Liver (tissue), 3 donors: ENCODE results near the gene TLK2.
"Not testable (repeated sequence)": the region's sequence is repeated elsewhere in the genome, so short reads cannot be mapped to it uniquely, and the experiment has no call there.

ENCODE experiments used
- CTCF ChIP-seq: fragments of 150-350 bp; IDR thresholded peaks from 2 replicates; pipeline ENCODE4 v1.5.1; 2017; ENCODE audit warnings: improper control_type of control experiment, low read depth, low read length; ENCODE audit not compliant: missing input control
- EGR1 ChIP-seq, 2 donors: IDR thresholded peaks; 2 replicates each; pipeline ENCODE4 v1.6.1; 2016 to 2018; ENCODE audit warnings: antibody characterized with exemption in 2 of 2, low read depth in 2 of 2
- GABPA ChIP-seq, 2 donors: IDR thresholded peaks in 1 of 2; conservative IDR thresholded peaks in 1 of 2; 2 replicates each; pipeline ENCODE4 v1.6.1; 2016; ENCODE audit warnings: antibody characterized with exemption in 2 of 2, mild to moderate bottlenecking in 1 of 2, moderate library complexity in 1 of 2
- HNF4G ChIP-seq: IDR thresholded peaks from 2 replicates; pipeline ENCODE4 v1.6.1; 2016; ENCODE audit warnings: antibody characterized with exemption
- JUND ChIP-seq, 2 donors: IDR thresholded peaks; 2 replicates each; pipeline ENCODE4 v1.6.1; 2016; ENCODE audit warnings: antibody characterized with exemption in 2 of 2
- MAX ChIP-seq: IDR thresholded peaks from 2 replicates; pipeline ENCODE4 v1.6.1; 2016; ENCODE audit warnings: antibody characterized with exemption
- NR2F2 ChIP-seq: IDR thresholded peaks from 2 replicates; pipeline ENCODE4 v1.6.1; 2016; ENCODE audit warnings: antibody characterized with exemption
- RAD21 ChIP-seq, 2 donors: IDR thresholded peaks; 2 replicates each; pipeline ENCODE4 v1.6.1; 2016; ENCODE audit warnings: antibody characterized with exemption in 2 of 2, mild to moderate bottlenecking in 2 of 2
- RXRA ChIP-seq, 2 donors: IDR thresholded peaks; 2 replicates each; pipeline ENCODE4 v1.6.1; 2017 to 2018; ENCODE audit warnings: antibody characterized with exemption in 2 of 2, mild to moderate bottlenecking in 1 of 2
- TAF1 ChIP-seq: conservative IDR thresholded peaks from 2 replicates; pipeline ENCODE4 v1.6.1; 2016; ENCODE audit warnings: antibody characterized with exemption, mild to moderate bottlenecking
- YY1 ChIP-seq: IDR thresholded peaks from 2 replicates; pipeline ENCODE4 v1.6.1; 2016; ENCODE audit warnings: antibody characterized with exemption, mild to moderate bottlenecking
- ZBTB33 ChIP-seq: IDR thresholded peaks from 2 replicates; pipeline ENCODE4 v1.6.1; 2016; ENCODE audit warnings: antibody characterized with exemption
- TF ChIP-seq, protein P1 (sequence below): IDR thresholded peaks from 2 replicates; pipeline ENCODE4 v1.6.1; 2016; ENCODE audit warnings: antibody characterized with exemption, mild to moderate bottlenecking
- TF ChIP-seq, protein P2 (sequence below): IDR thresholded peaks from 2 replicates; pipeline ENCODE4 v1.6.1; 2016; ENCODE audit warnings: antibody characterized with exemption
- donor health status: healthy.
- donor health status: healthy.

GRCh38 chr17:62516376-62516775 is 37.8 kb downstream of the TLK2 start:
- not testable (repeated sequence) for TF ChIP-seq TAF1; MAX; CTCF; NR2F2; RXRA (IDR thresholded peaks at IDR 0.05); RAD21 (IDR thresholded peaks at IDR 0.05); EGR1 (IDR thresholded peaks at IDR 0.05; ENCODE audit: low read depth in 2 of 2); JUND (IDR thresholded peaks at IDR 0.05); YY1; ZBTB33; GABPA (IDR thresholded peaks at IDR 0.05 in 1 of 2, conservative IDR thresholded peaks at IDR 0.05 in 1 of 2); HNF4G
- TF ChIP-seq, protein P1, sequence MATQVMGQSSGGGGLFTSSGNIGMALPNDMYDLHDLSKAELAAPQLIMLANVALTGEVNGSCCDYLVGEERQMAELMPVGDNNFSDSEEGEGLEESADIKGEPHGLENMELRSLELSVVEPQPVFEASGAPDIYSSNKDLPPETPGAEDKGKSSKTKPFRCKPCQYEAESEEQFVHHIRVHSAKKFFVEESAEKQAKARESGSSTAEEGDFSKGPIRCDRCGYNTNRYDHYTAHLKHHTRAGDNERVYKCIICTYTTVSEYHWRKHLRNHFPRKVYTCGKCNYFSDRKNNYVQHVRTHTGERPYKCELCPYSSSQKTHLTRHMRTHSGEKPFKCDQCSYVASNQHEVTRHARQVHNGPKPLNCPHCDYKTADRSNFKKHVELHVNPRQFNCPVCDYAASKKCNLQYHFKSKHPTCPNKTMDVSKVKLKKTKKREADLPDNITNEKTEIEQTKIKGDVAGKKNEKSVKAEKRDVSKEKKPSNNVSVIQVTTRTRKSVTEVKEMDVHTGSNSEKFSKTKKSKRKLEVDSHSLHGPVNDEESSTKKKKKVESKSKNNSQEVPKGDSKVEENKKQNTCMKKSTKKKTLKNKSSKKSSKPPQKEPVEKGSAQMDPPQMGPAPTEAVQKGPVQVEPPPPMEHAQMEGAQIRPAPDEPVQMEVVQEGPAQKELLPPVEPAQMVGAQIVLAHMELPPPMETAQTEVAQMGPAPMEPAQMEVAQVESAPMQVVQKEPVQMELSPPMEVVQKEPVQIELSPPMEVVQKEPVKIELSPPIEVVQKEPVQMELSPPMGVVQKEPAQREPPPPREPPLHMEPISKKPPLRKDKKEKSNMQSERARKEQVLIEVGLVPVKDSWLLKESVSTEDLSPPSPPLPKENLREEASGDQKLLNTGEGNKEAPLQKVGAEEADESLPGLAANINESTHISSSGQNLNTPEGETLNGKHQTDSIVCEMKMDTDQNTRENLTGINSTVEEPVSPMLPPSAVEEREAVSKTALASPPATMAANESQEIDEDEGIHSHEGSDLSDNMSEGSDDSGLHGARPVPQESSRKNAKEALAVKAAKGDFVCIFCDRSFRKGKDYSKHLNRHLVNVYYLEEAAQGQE: not testable (repeated sequence)
- TF ChIP-seq, protein P2, sequence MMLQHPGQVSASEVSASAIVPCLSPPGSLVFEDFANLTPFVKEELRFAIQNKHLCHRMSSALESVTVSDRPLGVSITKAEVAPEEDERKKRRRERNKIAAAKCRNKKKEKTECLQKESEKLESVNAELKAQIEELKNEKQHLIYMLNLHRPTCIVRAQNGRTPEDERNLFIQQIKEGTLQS: not testable (repeated sequence)
